ENCODE results near the gene IGLON5. TPM values are rescaled to one million over a fixed set of nuclear protein-coding genes. Genes with fewer than 3 reads are reported as not detected.

Gene IGLON5
- total RNA-seq, 1 donor from 2014 or later, result 0.37 TPM

Other genes starting within 250 kb of the IGLON5 start
- 2.0 TPM for gene KLK13, start 246.6 kb upstream of the IGLON5 start, total RNA-seq
- 0.63 TPM for gene KLK14, start 228.8 kb upstream of the IGLON5 start, total RNA-seq
- gene CTU1, start 203.2 kb upstream of the IGLON5 start, total RNA-seq, result 12.1 TPM
- gene SIGLEC9, start 186.7 kb upstream of the IGLON5 start, total RNA-seq, result 6.3 TPM
- gene SIGLEC7, start 169.3 kb upstream of the IGLON5 start, total RNA-seq, result 3.5 TPM
- 8.3 TPM for gene CD33, start 86.6 kb upstream of the IGLON5 start, total RNA-seq
- gene SIGLECL1, start 60.6 kb upstream of the IGLON5 start, total RNA-seq, result not detected
- 11.3 TPM for gene VSIG10L, start 30.5 kb downstream of the IGLON5 start, total RNA-seq
- gene ETFB, start 54.7 kb downstream of the IGLON5 start, total RNA-seq, result 139 TPM
- gene CLDND2, start 57.4 kb downstream of the IGLON5 start, total RNA-seq, result 0.92 TPM
- gene NKG7, start 61.0 kb downstream of the IGLON5 start, total RNA-seq, result 7.4 TPM
- gene LIM2, start 76.3 kb downstream of the IGLON5 start, total RNA-seq, result not detected
- gene C19orf84, start 78.9 kb downstream of the IGLON5 start, total RNA-seq, result 0.43 TPM
- gene SIGLEC10, start 106.0 kb downstream of the IGLON5 start, total RNA-seq, result 12.9 TPM
- gene SIGLEC8, start 146.8 kb downstream of the IGLON5 start, total RNA-seq, result 11.0 TPM
- not detected for gene CEACAM18, start 166.9 kb downstream of the IGLON5 start, total RNA-seq
- 0.43 TPM for gene SIGLEC12, start 190.2 kb downstream of the IGLON5 start, total RNA-seq
- gene SIGLEC6, start 220.0 kb downstream of the IGLON5 start, total RNA-seq, result 5.1 TPM